Measurements from ENCODE around the gene ADCK1.
"Not testable (repeated sequence)": the region's sequence is repeated elsewhere in the genome, so short reads cannot be mapped to it uniquely, and the experiment has no call there.

ADCK1 gene

DNA sequence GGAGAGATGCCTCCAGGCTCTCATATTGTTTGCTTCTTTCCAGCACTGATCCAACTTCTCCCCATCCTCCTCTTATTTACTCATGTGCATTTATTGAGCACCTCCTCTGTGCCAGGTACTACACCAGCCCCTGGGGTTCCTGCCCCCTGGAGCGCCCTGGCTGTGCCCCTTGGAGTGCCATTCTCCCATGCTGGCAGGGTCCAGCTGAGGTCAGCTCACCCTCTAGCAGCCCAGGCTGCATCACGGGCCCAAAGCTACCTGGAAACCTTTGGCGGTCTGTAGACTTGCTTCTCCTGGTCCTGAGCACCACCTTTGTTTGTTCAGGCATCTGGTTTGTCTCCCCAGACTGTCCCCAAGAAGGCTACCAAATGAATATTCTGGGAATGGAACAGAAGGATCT lies 67.0 kb downstream of the ADCK1 start:
- DNase-seq, result no peak

DNA sequence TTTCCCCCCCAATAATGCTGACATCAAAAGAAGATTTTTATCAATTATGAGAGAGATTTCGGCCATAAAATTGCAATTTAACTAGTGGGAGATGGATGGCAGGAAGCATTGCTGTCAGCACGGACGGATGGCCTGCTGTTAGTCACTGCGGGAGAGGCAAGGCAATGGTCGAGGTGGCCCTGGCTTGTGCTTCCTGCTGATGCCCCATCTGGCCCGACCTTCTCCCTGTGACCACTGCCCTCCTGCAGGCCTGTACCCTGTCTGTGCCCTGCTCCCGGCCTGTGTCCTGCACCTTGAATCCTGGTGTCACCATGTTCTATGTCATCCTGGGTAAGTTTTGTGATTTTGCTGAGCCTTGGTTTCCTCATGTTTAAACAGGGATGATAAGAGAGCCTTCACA lies 67.6 kb downstream of the ADCK1 start:
- DNase-seq, result no peak

DNA sequence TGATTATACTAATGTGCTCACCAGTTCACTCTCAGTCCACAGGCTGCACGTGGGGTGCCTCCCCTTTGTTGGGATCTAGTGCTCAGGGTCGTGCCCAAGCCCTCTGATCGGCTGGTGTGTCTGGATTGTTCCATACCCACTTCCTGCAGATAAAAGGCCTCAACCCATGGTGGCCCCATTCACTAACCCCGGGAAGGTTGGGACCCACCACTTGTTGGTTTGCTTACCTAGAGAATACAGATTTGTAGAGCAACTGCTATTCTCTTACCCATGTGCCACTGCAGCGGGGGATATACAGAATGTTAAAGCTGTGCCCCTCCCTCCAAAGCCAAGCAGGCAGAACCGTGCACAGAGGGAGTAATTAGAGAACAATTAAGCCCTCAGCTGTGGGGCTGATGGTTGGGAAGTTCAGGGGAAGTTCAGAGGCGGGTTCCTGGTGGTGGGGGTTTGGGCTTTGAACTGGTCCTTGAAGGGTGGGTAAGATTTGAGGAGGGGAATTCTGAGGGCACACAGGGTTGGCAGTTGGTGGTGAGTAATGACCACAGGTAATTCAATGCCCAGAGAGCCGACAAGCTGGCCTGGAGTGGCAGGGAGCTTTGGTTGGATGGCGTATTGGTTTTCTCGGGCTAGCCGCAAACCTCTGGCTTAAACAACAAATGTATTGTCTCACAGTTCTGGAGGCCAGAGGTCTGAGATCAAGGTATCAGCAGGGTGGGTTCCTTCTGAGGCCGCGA lies 68.8 kb downstream of the ADCK1 start:
- no peak for DNase-seq

DNA sequence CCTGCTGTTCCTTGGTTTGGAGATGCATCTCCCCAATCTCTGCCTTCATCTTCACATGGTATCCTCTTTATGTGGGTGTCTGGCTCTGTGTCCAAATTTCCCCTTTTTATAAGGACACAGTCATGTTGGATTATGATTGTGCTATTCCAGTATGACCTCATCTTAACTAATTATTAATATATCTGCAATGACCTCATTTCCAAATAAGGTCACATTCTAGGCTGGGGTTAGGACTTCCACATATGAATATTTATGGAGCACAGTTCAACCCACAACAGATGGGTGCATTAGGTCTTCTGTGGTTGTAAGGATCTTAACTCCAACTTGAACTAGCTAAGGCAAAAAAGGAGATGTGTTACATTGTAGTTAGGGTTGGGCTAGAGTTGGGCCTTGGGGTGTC lies 69.4 kb downstream of the ADCK1 start:
- no peak for DNase-seq

DNA sequence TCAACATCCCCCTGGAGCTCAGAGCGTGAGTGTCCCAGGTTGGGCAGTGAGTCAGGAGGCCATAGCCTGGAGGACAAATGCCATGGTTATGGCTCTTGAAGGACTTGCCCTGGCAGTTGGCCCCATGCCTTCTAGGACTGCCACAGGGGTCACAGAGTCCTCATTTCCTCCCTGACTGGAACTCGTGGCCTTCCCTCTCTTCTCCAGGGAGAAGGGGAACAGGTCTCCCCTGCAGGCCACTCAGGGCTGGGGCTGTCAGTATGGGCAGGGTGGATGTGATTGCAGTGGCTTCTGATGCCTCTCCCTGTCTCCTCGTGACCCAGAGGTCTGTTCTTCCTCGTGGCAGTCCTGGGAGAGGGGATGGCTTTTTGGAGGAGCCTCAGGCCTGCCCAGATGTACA lies 70.7 kb downstream of the ADCK1 start:
- DNase-seq, result no peak

DNA sequence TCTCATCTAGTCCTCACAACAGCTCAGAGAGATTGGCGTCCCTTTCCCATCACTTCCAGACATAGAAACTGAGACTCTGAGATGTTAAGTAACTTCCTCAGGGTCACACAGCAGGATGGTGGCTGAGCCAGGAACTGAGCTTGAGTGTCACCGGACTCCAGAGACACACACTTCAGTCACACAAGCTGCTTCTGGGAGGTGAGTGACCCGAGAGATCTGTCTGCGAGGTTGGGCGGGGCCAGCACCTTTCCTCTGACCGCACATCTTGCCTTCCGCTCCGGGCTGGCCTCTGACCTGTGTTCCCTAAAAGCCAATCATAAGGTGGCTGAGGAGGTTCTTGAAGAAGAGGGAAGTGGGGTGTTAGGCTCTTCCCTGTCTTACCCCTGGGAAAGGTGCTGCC lies 72.2 kb downstream of the ADCK1 start:
- DNase-seq, result no peak

DNA sequence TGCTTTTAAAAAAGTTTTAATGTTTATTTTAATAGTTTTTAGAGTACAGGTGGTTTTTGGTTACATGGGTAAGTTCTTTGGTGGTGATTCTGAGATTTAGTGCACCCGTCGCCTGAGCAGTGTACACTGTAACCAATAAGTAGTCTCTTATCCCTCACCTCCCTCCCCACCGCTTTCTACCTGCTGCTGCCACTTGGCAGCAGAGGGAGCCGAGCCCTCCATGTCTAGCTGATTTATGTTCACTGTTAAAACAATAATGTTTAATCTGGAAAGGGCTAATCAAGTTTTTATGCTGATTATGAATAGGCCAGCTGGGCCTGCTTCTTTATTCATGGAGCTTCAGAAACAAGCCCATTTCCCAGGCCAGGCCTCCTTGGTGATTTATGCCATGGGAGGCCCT lies 73.1 kb downstream of the ADCK1 start:
- no peak for DNase-seq

DNA sequence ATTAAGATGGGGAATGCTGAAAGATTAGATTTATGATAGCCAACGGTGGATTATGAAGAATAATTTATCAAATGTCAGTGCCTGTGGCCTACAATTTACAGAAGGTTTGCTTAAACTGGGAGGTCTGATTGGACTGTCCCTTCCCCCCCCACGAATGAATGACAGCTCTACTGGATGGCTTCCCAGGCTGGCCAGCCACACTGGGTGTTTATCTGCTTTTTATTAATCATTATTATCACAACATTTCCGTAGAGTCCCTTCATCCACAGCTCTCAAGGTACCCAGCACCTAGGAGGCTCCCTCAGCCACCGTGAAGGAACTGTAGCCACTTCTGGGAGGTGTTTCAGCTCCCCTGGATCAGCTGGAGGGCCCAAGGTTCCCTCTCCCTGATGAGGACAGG lies 78.9 kb downstream of the ADCK1 start:
- no peak for DNase-seq

DNA sequence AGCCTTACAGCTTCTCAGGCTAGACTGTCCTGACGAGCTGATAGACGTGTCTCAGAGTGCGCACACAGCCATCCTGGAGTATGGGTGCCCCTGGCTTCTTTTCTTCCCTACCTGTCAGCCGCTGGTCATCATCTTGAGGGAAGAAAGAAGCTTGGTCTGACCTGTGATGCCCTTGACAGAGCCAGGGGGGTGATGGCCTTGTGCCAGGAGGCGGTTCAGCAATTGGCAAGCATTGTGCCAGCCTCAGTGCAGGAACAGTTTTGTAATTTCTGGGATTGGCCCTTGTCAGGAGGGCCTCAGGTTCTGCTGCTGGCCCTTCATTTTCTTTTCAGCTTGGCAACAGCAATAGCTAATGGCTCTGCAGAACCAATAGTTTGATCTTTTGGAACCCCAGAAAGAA lies 80.1 kb downstream of the ADCK1 start:
- DNase-seq, result no peak

DNA sequence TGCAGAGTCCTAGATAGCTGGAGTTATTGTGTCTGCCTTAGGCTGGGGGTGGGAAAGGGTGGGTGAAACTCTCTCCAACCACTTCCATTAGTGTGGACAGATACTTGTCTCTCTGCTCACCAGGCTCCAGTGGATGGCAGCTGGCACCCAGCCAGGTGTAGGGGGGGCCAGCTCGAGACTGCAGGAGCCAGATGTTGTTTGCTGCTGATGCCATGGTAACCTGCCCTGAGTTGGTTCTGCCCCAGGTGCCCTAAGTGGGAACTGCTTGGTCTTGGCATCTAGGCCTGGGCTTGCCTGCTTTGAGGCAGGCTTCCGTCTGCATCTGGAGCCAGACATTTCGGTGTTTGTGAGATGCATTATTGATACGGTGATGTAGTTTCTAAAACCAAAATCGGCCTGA lies 82.2 kb downstream of the ADCK1 start:
- peak; percentile 95 for DNase-seq

DNA sequence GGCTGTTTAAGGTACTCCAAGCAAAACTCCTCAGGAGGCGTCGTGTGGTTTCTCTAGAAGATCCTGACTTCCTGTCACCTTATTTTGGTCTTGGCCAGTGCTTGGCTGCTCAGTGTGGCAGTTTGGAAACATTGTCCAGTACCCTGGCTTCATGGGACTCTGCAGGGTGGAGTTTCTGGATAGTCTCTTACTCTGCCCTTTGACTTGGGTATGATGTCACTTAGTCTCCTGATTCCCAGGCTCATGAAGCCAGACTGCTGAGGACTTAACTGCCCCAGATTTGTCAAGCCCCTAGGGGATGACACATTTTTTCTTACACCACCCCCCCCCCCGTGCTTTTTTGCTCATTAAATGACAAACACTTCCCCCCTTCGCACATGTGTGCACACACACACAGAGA lies 82.7 kb downstream of the ADCK1 start:
- no peak for DNase-seq

DNA sequence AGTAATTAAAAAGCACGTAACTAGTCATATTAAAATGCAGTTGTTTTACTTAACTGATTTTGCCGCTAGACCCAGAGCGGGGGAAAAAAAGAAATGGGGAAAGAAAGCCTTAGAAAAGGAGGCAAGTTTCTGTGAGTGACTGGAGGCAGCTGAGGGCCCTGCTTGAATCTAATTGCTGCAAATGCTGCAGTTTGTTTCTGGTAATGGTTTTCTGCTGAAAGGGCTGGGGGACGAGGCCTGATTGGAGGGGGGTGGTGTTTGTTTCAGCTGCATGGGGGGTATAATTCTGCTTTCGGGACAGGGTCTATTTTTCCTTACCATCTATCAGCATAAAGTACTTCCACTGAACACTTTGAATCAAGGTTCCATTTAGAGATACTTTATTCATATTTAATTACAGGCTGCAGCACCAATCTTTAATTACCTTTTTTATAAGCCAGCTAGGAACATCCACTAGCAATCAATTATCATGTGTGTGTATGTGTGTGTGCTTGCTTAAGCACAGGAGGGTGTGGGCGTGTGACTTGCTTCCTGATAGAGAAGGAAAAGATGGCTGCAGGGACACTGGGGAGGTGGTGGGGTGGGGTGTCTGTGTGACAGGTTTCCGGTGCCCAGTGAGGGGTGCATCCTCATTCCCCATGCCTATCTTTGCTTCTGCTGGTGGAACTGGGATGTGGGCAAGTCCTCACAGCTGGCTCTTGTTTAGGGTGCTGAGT lies 83.4 kb downstream of the ADCK1 start:
- no peak for DNase-seq

DNA sequence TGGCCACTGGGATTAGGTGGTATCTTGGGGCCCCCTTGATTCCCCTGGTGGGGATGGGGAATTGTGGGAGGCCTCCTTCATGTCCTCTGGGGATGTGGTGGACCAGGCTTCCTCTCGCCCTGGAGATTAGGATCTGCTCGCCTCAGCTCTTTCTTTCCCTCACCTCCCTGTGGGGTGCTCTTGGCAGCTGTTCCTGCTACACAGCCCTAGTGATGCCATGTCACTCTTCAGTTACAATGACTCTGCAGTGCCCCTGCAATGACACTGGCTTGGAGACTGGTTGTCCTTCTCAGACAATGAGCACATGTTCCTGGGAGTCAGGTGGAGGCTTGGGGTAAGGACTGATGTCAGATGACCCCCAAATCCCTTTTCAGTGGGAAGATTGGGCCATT lies 83.9 kb downstream of the ADCK1 start:
- DNase-seq, result no peak

DNA sequence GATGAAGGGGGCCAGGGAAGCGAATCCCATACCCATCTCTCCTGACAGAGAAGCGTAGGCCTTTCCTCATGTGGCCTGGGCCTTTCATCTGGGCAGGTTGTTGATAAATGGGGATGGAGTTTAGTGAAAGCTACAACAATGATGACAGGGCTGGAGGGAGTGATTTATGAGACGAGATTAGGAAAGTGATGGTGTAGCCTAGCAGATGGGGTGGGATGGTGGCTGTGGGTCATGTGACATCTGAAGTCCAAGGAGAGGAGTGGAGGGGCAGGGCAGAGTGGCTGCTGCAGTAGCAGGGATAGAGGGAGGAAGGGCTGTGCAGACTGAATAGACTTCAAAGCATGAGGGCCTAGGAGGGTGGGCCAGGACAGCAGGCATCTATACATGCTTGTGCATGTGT lies 85.5 kb downstream of the ADCK1 start:
- no peak for DNase-seq

DNA sequence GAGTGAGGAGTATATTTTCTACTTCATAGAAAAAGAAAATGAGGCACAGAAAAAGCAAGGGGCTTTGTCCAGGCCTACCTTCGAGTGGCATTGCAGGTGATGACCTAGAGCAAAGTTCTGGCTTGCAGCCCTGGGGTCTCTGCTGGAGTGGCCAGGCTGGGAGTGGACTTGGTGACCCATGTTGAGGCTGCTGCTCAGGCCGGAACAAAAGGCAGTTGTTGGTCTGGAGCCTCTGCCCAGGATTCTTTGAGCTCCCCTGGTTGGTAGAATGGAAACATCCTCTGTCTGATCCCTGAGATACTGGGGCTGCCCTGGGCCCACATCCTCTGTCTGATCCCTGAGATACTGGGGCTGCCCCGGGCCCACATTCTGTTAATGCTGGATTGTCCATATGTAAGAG lies 86.1 kb downstream of the ADCK1 start:
- DNase-seq, result no peak

DNA sequence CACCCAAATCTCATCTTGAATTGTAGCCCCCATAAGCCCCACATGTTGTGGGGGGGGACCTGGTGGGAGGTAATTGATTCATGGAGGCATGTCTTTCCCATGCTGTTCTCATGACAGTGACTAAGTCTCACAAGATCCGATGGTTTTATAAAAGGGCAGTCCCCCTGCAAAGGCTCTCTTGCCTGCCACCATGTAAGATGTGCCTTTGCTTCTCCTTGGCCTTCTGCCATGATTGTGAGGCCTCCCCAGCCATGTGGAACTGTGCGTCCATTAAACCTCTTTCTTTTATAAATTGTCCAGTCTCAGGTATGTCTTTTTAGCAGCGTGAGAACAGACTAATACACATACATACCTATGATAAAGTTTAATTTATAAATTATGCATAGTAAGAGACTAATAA lies 89.0 kb downstream of the ADCK1 start:
- not testable (repeated sequence) for DNase-seq

DNA sequence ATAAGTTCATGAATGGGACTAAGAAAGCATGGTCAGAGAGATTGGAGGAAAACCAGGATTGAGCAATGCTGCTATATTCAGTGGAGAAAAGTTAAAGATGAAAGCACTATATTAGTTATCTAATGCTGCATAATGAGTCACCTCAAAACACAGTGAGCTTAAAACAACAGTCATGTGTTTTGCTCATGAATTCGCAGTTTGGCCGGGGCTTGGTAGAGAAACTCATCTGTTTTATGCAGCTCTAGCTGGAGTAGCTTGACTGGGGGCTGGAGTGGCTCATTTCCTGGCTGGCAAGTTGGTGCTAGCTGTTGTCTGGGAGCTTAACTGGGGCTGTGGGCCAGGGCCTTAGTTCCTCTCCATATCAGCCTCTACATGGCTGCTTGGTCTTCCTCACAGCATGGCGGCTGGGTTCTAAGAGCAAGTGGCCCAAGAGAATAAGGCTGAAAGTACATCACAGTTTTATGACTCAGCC lies 90.1 kb downstream of the ADCK1 start:
- DNase-seq, result no peak

DNA sequence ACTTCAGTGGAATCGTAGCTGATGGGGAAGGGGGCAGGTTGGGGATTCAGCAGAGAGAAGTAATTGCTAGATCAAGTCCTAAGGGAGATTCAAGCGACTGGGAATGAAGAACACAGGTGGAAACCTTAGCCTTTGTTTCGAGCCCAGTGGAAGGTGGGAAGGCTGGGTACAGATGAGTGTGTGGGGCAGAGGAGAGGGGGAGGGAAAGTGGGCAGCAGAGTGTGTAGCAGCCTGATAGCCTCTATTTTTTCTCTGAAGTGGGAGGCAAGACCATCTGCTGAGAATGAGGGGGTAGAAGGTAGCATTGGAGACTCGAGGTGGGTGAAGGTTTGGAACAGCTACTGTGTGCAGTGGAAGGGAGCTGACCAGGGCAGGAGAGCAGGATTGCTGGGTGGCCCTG lies 91.0 kb downstream of the ADCK1 start:
- no peak for DNase-seq

DNA sequence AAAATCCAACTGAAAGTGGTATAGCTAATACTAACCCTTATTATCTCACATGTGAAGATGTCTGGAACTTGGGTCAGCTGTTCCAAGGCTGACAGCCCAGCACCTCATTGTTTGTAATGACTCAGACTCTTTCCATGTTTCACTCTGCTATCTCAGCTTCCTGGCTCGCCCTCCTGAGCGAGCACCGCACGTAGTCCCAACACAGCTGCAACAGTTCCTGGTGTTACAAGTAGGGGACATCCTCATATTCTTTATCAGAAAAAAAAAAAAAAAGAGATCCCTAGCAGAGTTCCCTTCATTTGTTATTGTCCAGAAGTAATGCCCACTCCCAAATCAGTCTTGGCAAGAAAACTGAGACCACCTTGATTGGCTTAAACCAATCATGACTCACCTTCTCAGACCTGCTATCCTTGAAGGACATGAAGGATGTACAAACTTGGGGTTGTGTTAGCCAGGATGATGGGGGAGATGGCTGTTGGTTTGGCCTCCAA lies 92.5 kb downstream of the ADCK1 start:
- no peak for DNase-seq

DNA sequence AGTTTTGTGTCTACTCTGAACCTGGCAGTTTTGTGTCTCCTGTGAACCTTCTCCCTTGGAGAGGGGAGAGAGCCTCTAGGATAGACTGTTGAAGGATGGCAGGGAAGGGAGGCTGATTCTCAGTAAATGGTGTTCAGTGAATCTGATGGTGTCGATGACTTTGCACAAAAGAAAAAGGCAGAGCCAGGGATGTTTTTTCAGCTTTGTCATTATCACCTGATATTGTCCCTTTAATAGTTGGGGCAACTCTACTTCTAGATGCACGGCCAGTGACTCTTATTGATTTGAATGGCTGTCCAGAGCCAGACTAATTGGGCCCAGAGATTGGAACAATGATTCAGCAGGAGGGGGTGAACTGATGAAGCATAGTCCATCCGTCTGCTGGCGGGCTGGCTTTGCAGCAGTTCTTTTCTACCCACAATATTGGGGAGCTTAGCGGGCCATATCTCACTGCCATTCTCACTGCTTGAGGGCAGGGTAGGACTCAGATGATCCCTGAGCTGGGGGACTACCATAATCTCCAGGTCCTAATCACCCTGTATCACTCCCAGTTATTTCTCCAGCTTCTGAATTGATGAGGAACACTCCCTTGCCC lies 93.1 kb downstream of the ADCK1 start:
- no peak for DNase-seq

DNA sequence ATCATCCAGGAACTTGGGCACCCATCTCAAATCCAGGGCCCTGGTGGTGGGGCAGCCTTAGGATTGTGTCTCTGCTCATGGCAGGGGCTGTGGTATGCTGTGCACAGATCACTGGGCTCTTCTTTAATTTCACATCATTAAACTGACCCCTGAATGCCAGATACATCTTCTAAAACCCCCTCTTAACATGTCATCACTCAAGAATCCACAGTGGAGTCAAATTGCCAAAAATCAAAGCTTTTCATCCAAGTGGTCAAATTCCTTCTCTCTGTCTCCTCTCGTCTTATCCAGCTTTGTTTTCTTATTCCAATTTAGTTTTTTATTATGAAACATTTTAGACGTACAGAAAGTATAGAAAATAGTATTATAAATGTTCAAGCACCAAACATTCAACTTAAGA lies 97.5 kb downstream of the ADCK1 start:
- DNase-seq, result no peak

DNA sequence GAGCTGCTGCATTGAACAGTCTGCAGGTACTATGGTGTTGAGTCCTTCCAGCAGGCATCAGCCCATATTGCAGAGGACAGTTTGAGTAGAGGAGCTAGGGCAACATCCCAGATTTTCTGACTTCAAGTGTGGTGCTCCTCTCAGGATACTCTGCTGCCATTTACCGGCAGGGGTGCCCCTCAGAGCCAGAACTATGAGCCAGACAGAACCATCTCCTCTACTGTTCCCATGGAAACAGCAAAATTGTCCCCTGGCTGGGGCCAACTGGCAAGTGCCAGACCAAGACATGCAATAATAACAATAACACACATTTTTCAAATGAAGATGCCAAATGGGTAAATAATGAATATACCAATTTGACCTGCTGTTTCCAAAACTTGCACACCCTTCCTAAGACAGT lies 102.9 kb downstream of the ADCK1 start:
- no peak for DNase-seq

DNA sequence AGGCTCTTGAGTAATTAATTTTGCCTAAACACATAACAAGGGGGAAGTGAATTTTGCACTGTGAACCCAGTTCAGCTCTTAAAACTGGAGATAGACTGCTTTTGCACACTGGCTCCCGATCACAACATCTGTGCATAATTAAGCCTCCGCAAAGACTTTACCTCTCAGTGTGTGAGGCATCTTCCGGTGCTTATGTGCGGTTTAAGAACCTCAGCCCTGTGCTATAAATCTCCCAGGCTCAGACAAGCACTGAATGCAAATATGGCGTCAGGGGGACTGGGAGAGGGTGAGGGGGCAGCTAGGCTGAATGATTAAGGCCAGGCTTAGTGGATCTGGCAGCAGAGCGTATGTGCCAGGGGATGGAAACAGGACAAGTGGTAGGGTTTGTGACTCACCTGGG lies 103.3 kb downstream of the ADCK1 start:
- DNase-seq, result no peak

DNA sequence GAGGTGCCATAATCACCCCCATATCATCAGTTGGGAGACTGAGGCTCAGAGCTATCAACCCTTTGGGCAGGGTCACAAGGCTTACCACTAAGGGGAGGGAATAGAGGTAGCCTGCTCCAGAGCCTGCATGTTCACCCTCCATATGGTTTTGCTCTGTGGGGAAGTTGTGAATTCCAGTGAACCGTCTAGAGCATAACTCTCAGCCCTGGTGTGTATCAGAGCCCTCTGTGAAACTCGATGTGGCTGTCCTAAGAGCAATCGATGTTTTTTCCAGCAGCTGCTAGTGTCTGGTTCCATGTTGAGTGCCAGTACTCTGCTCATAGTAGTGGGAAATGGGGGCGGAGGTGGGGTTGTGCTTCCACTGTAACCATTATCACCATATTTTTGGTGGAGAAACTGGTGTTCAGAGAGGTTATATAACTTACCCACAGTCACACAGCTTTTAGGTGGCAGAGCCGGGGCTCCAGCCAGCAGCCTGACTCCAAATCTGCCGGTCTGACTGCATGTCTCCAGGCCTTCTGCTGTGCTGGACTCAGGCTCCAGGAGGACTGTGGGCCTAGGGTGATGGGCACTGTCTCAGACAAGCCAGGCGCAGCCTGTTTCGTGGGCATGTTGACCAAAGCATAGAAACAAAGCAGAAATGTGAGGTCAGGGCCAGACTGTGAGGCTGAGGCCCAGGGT lies 104.2 kb downstream of the ADCK1 start:
- DNase-seq, result no peak

All from NCI-H1694 treated with DMSO at 0.1 percent for 48 hours (cell line).